Prostate gland (tissue), 2 donors: ENCODE measurements around the gene SGSM1. TPM values are rescaled to one million over a fixed set of nuclear protein-coding genes. Genes with fewer than 3 reads are reported as not detected.

ENCODE experiments used
- DNase-seq: peaks from one replicate; pipeline ENCODE4 v3.0.0-alpha.2; 2019; ENCODE audit warnings: low spot score
- H3K27ac ChIP-seq, 2 donors: fragments of 200-600 bp; sonication (generic); 2 replicates each; pipeline ENCODE4 v1.5.1; 2017 to 2019
- H3K27me3 ChIP-seq: fragments of 200-600 bp; sonication (generic); replicated peaks from 2 replicates; pipeline ENCODE4 v1.5.1; 2019; ENCODE audit not compliant: insufficient read depth
- H3K36me3 ChIP-seq, 2 donors: fragments of 200-600 bp; sonication (generic); 1 replicate in 1 of 2; 2 replicates in 1 of 2; pipeline versions ENCODE4 v1.5.1 to v1.8.1; 2017 to 2019
- H3K4me1 ChIP-seq: fragments of 200-600 bp; sonication (generic); replicated peaks from 2 replicates; pipeline ENCODE4 v1.5.1; 2019
- H3K4me3 ChIP-seq, 2 donors: fragments of 200-600 bp; sonication (generic); 2 replicates each; pipeline ENCODE4 v1.5.1; 2017 to 2019
- H3K9me3 ChIP-seq: fragments of 200-600 bp; sonication (generic); 2 replicates; pipeline ENCODE4 v1.5.1; 2017
- CTCF ChIP-seq, 4 experiments: fragments of 200-600 bp in 2 of 4; fragments of 450-650 bp in 2 of 4; sonication (generic) in 2 of 4; IDR thresholded peaks; 1 replicate in 3 of 4; 2 replicates in 1 of 4; pipeline ENCODE4 v1.5.1; 2016 to 2019; ENCODE audit warnings: antibody characterized with exemption in 4 of 4, mild to moderate bottlenecking in 2 of 4, moderate library complexity in 2 of 4
- POLR2A ChIP-seq: fragments of 450-650 bp; IDR thresholded peaks from one replicate; pipeline ENCODE4 v1.6.1; 2016; ENCODE audit warnings: antibody characterized with exemption, mild to moderate bottlenecking
- POLR2AphosphoS5 ChIP-seq: sonication (generic); formaldehyde crosslinking; IDR thresholded peaks from one replicate; pipeline ENCODE4 v1.6.1; 2017; ENCODE audit warnings: antibody characterized with exemption
- WGBS: methylation state at CpG from one replicate; pipeline ENCODE4 v1.1.5; 2018; 5-methylcytosine and 5-hydroxymethylcytosine counted together
- intact Hi-C: fragments of 100-400 bp; cut with DNase I; formaldehyde crosslinking; loops from one replicate; pipeline ENCODE4 v1.14.2; 2022
- total RNA-seq, 2 donors: library from RNA; depleted of rRNA; stranded (reverse); fragments of >200 nt; gene quantifications; one replicate each; pipeline ENCODE4 v1.1.0, GENCODE V29; 2016

SGSM1 gene
- total RNA-seq, 2 donors from 2014 or later, result 4.1 to 7.7 TPM

- Histone ChIP-seq H3K4me1 (no peaks in the 10 kb centered on the region), H3K4me3 (no peak overlapping the region), H3K27ac (no peak overlapping the region), H3K9me3 (no peaks in the 10 kb centered on the region), H3K36me3 (no peaks in the 10 kb centered on the region), H3K27me3 (no peaks in the 10 kb centered on the region)
- no peak for DNase-seq
- TF ChIP-seq CTCF (IDR thresholded peaks at IDR 0.05), result no peak
- no peak for TF ChIP-seq POLR2AphosphoS5
- intact Hi-C loops, result no loop called here
- 89% methylated on average over 10 of the region's 10 CpGs for WGBS
These were observed 43.9 kb upstream of the SGSM1 start for GRCh38 chr22:24761888-24762675.

- intact Hi-C loops, result no loop called here
- Histone ChIP-seq H3K4me1 (no peaks in the 10 kb centered on the region), H3K27ac (no peak overlapping the region), H3K27me3 (no peaks in the 10 kb centered on the region), H3K9me3 (no peaks in the 10 kb centered on the region), H3K4me3 (no peak overlapping the region), H3K36me3 (no peaks in the 10 kb centered on the region)
- TF ChIP-seq POLR2AphosphoS5 (no peak), CTCF (IDR thresholded peaks at IDR 0.05) (no peak), POLR2A (no peak)
- no peak for DNase-seq
- whole genome bisulfite sequencing, result 89% methylated on average over 38 of the region's 38 CpGs
These were observed 42.0 kb upstream of the SGSM1 start for GRCh38 chr22:24763872-24764485.

- H3K9me3 ChIP-seq, result no peaks in the 10 kb centered on the region
- no peak overlapping the region for H3K4me3 ChIP-seq
- DNase-seq, result no peak
- intact Hi-C loops, result no loop called here
- H3K36me3 ChIP-seq, result no peaks in the 10 kb centered on the region
- no peaks in the 10 kb centered on the region for H3K27me3 ChIP-seq
- TF ChIP-seq POLR2AphosphoS5 (no peak), CTCF (IDR thresholded peaks at IDR 0.05) (no peak), POLR2A (no peak)
- no peak overlapping the region for H3K27ac ChIP-seq
- no peaks in the 10 kb centered on the region for H3K4me1 ChIP-seq
- whole genome bisulfite sequencing, result 51% methylated on average over 5 of the region's 5 CpGs
These were observed 40.8 kb upstream of the SGSM1 start for GRCh38 chr22:24765166-24765565.

GRCh38 chr22:24768537-24769374, 37.3 kb upstream of the SGSM1 start:
- 58% methylated on average over 8 of the region's 8 CpGs for WGBS
- TF ChIP-seq CTCF (IDR thresholded peaks at IDR 0.05), result peak in 3 of 4 experiments; percentile 67 to 84 (median 79)
- TF ChIP-seq POLR2AphosphoS5, result peak; percentile 48
- no peak for TF ChIP-seq POLR2A
- DNase-seq, result peak; percentile 81
- Histone ChIP-seq H3K27me3 (no peaks in the 10 kb centered on the region), H3K4me3 (no peak overlapping the region), H3K36me3 (no peaks in the 10 kb centered on the region), H3K27ac (no peak overlapping the region), H3K9me3 (no peaks in the 10 kb centered on the region), H3K4me1 (no peaks in the 10 kb centered on the region)
- intact Hi-C loops, result loop anchor here (1.0 kb wide), 1 partner anchor 83 kb away; no protein-coding TSS in a partner anchor
